HCT116 (cell line): ENCODE results near the gene CTIF.

Experiments
- ELF1 ChIP-seq: IDR thresholded peaks from 2 replicates; pipeline ENCODE4 v1.6.1; 2012; ENCODE audit warnings: low read depth, borderline replicate concordance
- EZH2 ChIP-seq: fragments of 200-600 bp; sonication (generic); IDR thresholded peaks from 2 replicates; pipeline ENCODE4 v1.6.1; 2017; ENCODE audit warnings: antibody characterized with exemption, mixed run types
- POLR2A ChIP-seq: IDR thresholded peaks from 2 replicates; pipeline ENCODE4 v1.7.0; 2011; ENCODE audit warnings: borderline replicate concordance; ENCODE audit not compliant: insufficient read depth, insufficient read length; ENCODE audit errors: extremely low read depth
- SP1 ChIP-seq: IDR thresholded peaks from 2 replicates; pipeline ENCODE4 v1.6.1; 2012; ENCODE audit warnings: low read depth
- ZFX ChIP-seq: fragments of 450-650 bp; IDR thresholded peaks from 2 replicates; pipeline ENCODE4 v1.6.1; 2017
- TF ChIP-seq, protein P1 (sequence below), 3 experiments: fragments of 200-600 bp in 1 of 3; sonication (generic) in 1 of 3; IDR thresholded peaks in 2 of 3; conservative IDR thresholded peaks in 1 of 3; 2 replicates each; pipeline ENCODE4 v1.5.1; 2012 to 2017; ENCODE audit warnings: low read depth in 2 of 3, low read length in 2 of 3, antibody characterized with exemption in 1 of 3, borderline replicate concordance in 1 of 3, control low read depth in 1 of 3, mild to moderate bottlenecking in 1 of 3, mixed read lengths in 1 of 3, mixed run types in 1 of 3, moderate library complexity in 1 of 3; ENCODE audit not compliant: insufficient read depth in 1 of 3
- TF ChIP-seq, protein P2 (sequence below): IDR thresholded peaks from 2 replicates; pipeline ENCODE4 v1.6.1; 2012
- TF ChIP-seq, protein P3 (sequence below): IDR thresholded peaks from 2 replicates; pipeline ENCODE4 v1.6.1; 2012; ENCODE audit warnings: low read depth

DNA sequence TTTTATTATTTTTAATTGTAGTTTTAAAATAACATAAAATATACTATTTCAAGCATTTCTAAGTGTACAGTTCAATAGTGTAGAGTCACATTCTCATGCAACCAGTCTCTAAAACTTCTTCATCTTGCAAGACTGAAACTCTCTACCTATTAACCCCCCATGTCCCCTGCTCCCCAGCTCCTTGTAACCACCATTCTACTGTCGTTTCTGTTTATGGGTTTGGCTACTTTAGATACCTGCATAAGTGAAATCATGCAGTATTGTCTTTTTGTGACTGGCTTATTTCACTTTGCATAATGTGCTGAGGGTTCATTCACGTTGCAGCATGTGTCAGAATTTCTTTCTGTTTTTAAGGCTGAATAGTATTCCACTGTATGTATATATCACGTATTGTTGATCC lies 272.6 kb downstream of the CTIF start:
- TF ChIP-seq ZFX (no peak), POLR2A (no peak), ELF1 (no peak), SP1 (no peak), EZH2 (no peak)
- TF ChIP-seq, protein P1, sequence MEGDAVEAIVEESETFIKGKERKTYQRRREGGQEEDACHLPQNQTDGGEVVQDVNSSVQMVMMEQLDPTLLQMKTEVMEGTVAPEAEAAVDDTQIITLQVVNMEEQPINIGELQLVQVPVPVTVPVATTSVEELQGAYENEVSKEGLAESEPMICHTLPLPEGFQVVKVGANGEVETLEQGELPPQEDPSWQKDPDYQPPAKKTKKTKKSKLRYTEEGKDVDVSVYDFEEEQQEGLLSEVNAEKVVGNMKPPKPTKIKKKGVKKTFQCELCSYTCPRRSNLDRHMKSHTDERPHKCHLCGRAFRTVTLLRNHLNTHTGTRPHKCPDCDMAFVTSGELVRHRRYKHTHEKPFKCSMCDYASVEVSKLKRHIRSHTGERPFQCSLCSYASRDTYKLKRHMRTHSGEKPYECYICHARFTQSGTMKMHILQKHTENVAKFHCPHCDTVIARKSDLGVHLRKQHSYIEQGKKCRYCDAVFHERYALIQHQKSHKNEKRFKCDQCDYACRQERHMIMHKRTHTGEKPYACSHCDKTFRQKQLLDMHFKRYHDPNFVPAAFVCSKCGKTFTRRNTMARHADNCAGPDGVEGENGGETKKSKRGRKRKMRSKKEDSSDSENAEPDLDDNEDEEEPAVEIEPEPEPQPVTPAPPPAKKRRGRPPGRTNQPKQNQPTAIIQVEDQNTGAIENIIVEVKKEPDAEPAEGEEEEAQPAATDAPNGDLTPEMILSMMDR (IDR thresholded peaks at IDR 0.05 in 2 of 3, conservative IDR thresholded peaks at IDR 0.05 in 1 of 3; ENCODE audit: borderline replicate concordance in 1 of 3, insufficient read depth in 1 of 3, low read depth in 2 of 3, low read length in 2 of 3), result no peak
- TF ChIP-seq, protein P2, sequence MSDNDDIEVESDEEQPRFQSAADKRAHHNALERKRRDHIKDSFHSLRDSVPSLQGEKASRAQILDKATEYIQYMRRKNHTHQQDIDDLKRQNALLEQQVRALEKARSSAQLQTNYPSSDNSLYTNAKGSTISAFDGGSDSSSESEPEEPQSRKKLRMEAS, result no peak
- TF ChIP-seq, protein P3, sequence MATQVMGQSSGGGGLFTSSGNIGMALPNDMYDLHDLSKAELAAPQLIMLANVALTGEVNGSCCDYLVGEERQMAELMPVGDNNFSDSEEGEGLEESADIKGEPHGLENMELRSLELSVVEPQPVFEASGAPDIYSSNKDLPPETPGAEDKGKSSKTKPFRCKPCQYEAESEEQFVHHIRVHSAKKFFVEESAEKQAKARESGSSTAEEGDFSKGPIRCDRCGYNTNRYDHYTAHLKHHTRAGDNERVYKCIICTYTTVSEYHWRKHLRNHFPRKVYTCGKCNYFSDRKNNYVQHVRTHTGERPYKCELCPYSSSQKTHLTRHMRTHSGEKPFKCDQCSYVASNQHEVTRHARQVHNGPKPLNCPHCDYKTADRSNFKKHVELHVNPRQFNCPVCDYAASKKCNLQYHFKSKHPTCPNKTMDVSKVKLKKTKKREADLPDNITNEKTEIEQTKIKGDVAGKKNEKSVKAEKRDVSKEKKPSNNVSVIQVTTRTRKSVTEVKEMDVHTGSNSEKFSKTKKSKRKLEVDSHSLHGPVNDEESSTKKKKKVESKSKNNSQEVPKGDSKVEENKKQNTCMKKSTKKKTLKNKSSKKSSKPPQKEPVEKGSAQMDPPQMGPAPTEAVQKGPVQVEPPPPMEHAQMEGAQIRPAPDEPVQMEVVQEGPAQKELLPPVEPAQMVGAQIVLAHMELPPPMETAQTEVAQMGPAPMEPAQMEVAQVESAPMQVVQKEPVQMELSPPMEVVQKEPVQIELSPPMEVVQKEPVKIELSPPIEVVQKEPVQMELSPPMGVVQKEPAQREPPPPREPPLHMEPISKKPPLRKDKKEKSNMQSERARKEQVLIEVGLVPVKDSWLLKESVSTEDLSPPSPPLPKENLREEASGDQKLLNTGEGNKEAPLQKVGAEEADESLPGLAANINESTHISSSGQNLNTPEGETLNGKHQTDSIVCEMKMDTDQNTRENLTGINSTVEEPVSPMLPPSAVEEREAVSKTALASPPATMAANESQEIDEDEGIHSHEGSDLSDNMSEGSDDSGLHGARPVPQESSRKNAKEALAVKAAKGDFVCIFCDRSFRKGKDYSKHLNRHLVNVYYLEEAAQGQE, result no peak
